ENCODE data around the gene CPA1. TPM values are rescaled to one million over a fixed set of nuclear protein-coding genes. Genes with fewer than 3 reads are reported as not detected.

The CPA1 gene
- total RNA-seq, 1 donor from 2014 or later, result not detected

- Mint-ChIP-seq H3K4me3 (ENCODE audit: low read depth) (no peak overlapping the region), H3K27ac (no peak overlapping the region), H3K9me3 (no peaks in the 10 kb centered on the region), H3K4me1 (ENCODE audit: low read depth) (peaks cover 28% of the 10 kb centered on the region), H3K27me3 (ENCODE audit: low read depth) (no peaks in the 10 kb centered on the region), H3K36me3 (ENCODE audit: low read depth) (peaks cover 33% of the 10 kb centered on the region)
- intact Hi-C loops (cut with micrococcal nuclease), result no loop called here
- no peak for DNase-seq (ENCODE audit: low spot score)
Measured at GRCh38 chr7:130397051-130397757, 16.9 kb downstream of the CPA1 start.

DNA sequence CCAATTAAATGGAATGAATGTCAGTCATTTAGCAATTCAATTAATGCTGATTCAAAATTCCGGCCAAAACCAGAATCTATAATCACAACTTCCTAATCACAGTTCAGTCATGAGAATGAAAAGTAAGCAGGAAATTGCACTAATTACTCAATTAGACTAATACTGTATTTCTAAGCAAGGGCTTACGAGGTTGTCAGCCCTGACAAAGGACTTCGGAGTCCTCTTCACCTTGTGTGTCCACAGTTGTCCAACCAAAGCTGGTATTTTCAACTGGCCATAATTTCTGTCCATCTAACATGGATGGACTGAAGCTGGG is 17.4 kb downstream of the CPA1 start:
- H3K9me3 Mint-ChIP-seq, result no peaks in the 10 kb centered on the region
- intact Hi-C loops (cut with micrococcal nuclease), result no loop called here
- H3K4me1 Mint-ChIP-seq (ENCODE audit: low read depth), result peaks cover 31% of the 10 kb centered on the region
- H3K4me3 Mint-ChIP-seq (ENCODE audit: low read depth), result no peak overlapping the region
- H3K27ac Mint-ChIP-seq, result no peak overlapping the region
- DNase-seq (ENCODE audit: low spot score), result no peak
- no peaks in the 10 kb centered on the region for H3K27me3 Mint-ChIP-seq (ENCODE audit: low read depth)
- H3K36me3 Mint-ChIP-seq (ENCODE audit: low read depth), result peaks cover 38% of the 10 kb centered on the region

GRCh38 chr7:130398526-130399090 is 18.3 kb downstream of the CPA1 start:
- Mint-ChIP-seq H3K4me1 (ENCODE audit: low read depth) (peaks cover 27% of the 10 kb centered on the region), H3K4me3 (ENCODE audit: low read depth) (no peak overlapping the region), H3K27me3 (ENCODE audit: low read depth) (no peaks in the 10 kb centered on the region), H3K9me3 (no peaks in the 10 kb centered on the region), H3K36me3 (ENCODE audit: low read depth) (peaks cover 41% of the 10 kb centered on the region), H3K27ac (no peak overlapping the region)
- intact Hi-C loops (cut with micrococcal nuclease), result no loop called here
- DNase-seq (ENCODE audit: low spot score), result no peak

- intact Hi-C loops (cut with micrococcal nuclease), result no loop called here
- Mint-ChIP-seq H3K9me3 (no peaks in the 10 kb centered on the region), H3K27me3 (ENCODE audit: low read depth) (no peaks in the 10 kb centered on the region), H3K4me3 (ENCODE audit: low read depth) (no peak overlapping the region), H3K27ac (no peak overlapping the region), H3K36me3 (ENCODE audit: low read depth) (peaks cover 36% of the 10 kb centered on the region), H3K4me1 (ENCODE audit: low read depth) (peaks cover 13% of the 10 kb centered on the region)
- DNase-seq (ENCODE audit: low spot score), result no peak
Measured at GRCh38 chr7:130400120-130400572, 19.9 kb downstream of the CPA1 start.

GRCh38 chr7:130401101-130401500 is 20.8 kb downstream of the CPA1 start:
- no peaks in the 10 kb centered on the region for H3K9me3 Mint-ChIP-seq
- no peaks in the 10 kb centered on the region for H3K27me3 Mint-ChIP-seq (ENCODE audit: low read depth)
- intact Hi-C loops (cut with micrococcal nuclease), result no loop called here
- H3K4me1 Mint-ChIP-seq (ENCODE audit: low read depth), result peaks cover 8% of the 10 kb centered on the region
- no peak overlapping the region for H3K4me3 Mint-ChIP-seq (ENCODE audit: low read depth)
- no peak overlapping the region for H3K27ac Mint-ChIP-seq
- no peak for DNase-seq (ENCODE audit: low spot score)
- peaks cover 36% of the 10 kb centered on the region for H3K36me3 Mint-ChIP-seq (ENCODE audit: low read depth)

DNA sequence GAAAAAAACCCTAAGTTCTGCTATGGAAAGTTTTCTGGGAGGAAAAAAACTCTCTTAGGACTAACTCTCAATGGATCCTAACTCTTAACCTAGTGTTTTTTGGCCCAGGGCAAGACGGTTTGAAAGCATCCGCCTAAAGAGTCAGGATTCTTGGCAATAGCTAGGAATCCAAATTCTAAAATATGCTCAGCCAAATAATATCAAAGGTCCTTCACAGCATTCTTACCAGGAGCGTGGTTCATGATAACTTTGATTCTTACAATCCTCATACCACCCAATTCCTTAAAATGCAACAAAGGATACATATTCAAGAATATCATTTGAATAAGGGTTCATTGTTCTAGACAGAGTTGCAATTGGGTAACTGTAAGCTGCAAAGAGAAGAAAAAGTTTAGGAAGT is 21.3 kb downstream of the CPA1 start:
- H3K36me3 Mint-ChIP-seq (ENCODE audit: low read depth), result peaks cover 34% of the 10 kb centered on the region
- H3K27ac Mint-ChIP-seq, result no peak overlapping the region
- no peak for DNase-seq (ENCODE audit: low spot score)
- no peaks in the 10 kb centered on the region for H3K27me3 Mint-ChIP-seq (ENCODE audit: low read depth)
- intact Hi-C loops (cut with micrococcal nuclease), result no loop called here
- peaks cover 8% of the 10 kb centered on the region for H3K4me1 Mint-ChIP-seq (ENCODE audit: low read depth)
- no peak overlapping the region for H3K4me3 Mint-ChIP-seq (ENCODE audit: low read depth)
- H3K9me3 Mint-ChIP-seq, result no peaks in the 10 kb centered on the region

DNA sequence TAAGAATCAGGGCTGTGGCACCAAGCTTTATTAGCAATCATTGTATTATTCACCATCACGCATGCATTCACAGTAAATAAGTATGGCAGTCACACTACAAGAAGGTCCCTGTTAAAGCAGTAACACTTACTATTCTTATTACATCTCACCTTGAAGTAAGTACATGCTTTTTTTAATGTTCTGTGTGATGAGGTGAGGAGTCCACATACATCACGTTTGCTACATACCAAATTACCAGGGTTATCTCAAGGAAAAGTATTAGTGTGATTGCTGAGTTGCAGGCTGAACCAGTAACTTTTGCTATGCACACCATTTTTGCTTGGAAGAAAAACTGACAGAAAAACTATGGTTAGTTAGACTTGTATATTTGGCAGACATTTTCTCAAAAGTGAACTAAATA is 24.7 kb downstream of the CPA1 start:
- DNase-seq (ENCODE audit: low spot score), result no peak
- Mint-ChIP-seq H3K4me3 (ENCODE audit: low read depth) (no peak overlapping the region), H3K27me3 (ENCODE audit: low read depth) (no peaks in the 10 kb centered on the region), H3K27ac (no peak overlapping the region), H3K36me3 (ENCODE audit: low read depth) (peaks cover 21% of the 10 kb centered on the region), H3K4me1 (ENCODE audit: low read depth) (peaks cover 10% of the 10 kb centered on the region), H3K9me3 (no peaks in the 10 kb centered on the region)
- intact Hi-C loops (cut with micrococcal nuclease), result no loop called here

- H3K36me3 Mint-ChIP-seq (ENCODE audit: low read depth), result peaks cover 26% of the 10 kb centered on the region
- no peak overlapping the region for H3K4me3 Mint-ChIP-seq (ENCODE audit: low read depth)
- peaks cover 12% of the 10 kb centered on the region for H3K4me1 Mint-ChIP-seq (ENCODE audit: low read depth)
- no peak overlapping the region for H3K27ac Mint-ChIP-seq
- no peaks in the 10 kb centered on the region for H3K9me3 Mint-ChIP-seq
- H3K27me3 Mint-ChIP-seq (ENCODE audit: low read depth), result no peaks in the 10 kb centered on the region
- no peak for DNase-seq (ENCODE audit: low spot score)
- intact Hi-C loops (cut with micrococcal nuclease), result no loop called here
Measured at GRCh38 chr7:130409067-130409711, 28.9 kb downstream of the CPA1 start.

- Mint-ChIP-seq H3K4me1 (ENCODE audit: low read depth) (peaks cover 13% of the 10 kb centered on the region), H3K27ac (no peak overlapping the region), H3K9me3 (no peaks in the 10 kb centered on the region), H3K27me3 (ENCODE audit: low read depth) (no peaks in the 10 kb centered on the region), H3K36me3 (ENCODE audit: low read depth) (peaks cover 26% of the 10 kb centered on the region), H3K4me3 (ENCODE audit: low read depth) (no peak overlapping the region)
- intact Hi-C loops (cut with micrococcal nuclease), result loop anchor here (10.0 kb wide), 1 partner anchor 335 kb away; the partner anchor contains the start of gene KLHDC10
- DNase-seq (ENCODE audit: low spot score), result no peak
Measured at GRCh38 chr7:130409712-130410072, 29.4 kb downstream of the CPA1 start.

- Mint-ChIP-seq H3K9me3 (no peaks in the 10 kb centered on the region), H3K36me3 (ENCODE audit: low read depth) (peaks cover 31% of the 10 kb centered on the region), H3K27ac (no peak overlapping the region), H3K27me3 (ENCODE audit: low read depth) (no peaks in the 10 kb centered on the region), H3K4me3 (ENCODE audit: low read depth) (no peak overlapping the region), H3K4me1 (ENCODE audit: low read depth) (peaks cover 22% of the 10 kb centered on the region)
- DNase-seq (ENCODE audit: low spot score), result no peak
- intact Hi-C loops (cut with micrococcal nuclease), result loop anchor here (10.0 kb wide), 1 partner anchor 336 kb away; the partner anchor contains the start of gene KLHDC10
Measured at GRCh38 chr7:130410868-130411541, 30.7 kb downstream of the CPA1 start.

DNA sequence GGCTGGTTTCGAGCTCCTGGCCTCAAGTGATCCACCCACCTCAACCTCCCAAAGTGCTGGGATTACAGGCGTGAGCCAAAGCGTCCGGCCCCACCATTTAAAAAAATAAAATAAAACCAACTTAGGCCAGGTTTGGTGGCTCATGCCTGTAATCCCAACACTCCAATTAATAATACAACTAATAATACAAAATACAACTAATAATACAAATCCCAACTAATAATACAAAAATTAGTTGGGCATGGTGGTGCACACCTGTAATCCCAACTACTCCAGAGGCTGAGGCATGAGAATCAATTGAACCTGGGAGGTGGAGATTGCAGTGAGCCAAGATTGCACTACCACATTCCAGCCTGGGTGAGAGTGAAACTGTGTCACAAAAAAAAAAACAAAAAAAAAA is 32.9 kb downstream of the CPA1 start:
- Mint-ChIP-seq H3K4me1 (ENCODE audit: low read depth) (peaks cover 44% of the 10 kb centered on the region), H3K4me3 (ENCODE audit: low read depth) (no peak overlapping the region), H3K9me3 (no peaks in the 10 kb centered on the region), H3K36me3 (ENCODE audit: low read depth) (peaks cover 31% of the 10 kb centered on the region), H3K27ac (no peak overlapping the region), H3K27me3 (ENCODE audit: low read depth) (no peaks in the 10 kb centered on the region)
- intact Hi-C loops (cut with micrococcal nuclease), result loop anchor here (10.0 kb wide), 1 partner anchor 338 kb away; the partner anchor contains the start of gene KLHDC10
- DNase-seq (ENCODE audit: low spot score), result no peak

- no peak overlapping the region for H3K4me3 Mint-ChIP-seq (ENCODE audit: low read depth)
Measured at GRCh38 chr7:130415006-130415405, 34.7 kb downstream of the CPA1 start.

More at GRCh38 chr7:130415006-130415405, 34.7 kb downstream of the CPA1 start:
- intact Hi-C loops (cut with micrococcal nuclease), result loop anchor here (5.0 to 10.0 kb wide), 3 partner anchors 53 to 340 kb away; partner anchors contain the start of gene KLHDC10
- no peak overlapping the region for H3K27ac Mint-ChIP-seq
- DNase-seq (ENCODE audit: low spot score), result no peak
- no peaks in the 10 kb centered on the region for H3K9me3 Mint-ChIP-seq
- H3K36me3 Mint-ChIP-seq (ENCODE audit: low read depth), result peaks cover 31% of the 10 kb centered on the region
- H3K4me1 Mint-ChIP-seq (ENCODE audit: low read depth), result peaks cover 54% of the 10 kb centered on the region
- no peaks in the 10 kb centered on the region for H3K27me3 Mint-ChIP-seq (ENCODE audit: low read depth)

Data from activated T-helper 2 cell treated with anti-CD3 and anti-CD28 coated beads, Interferon-gamma antibody, Interleukin-2, Interleukin-4, amounts not matched to agents 10 μg/mL and 5 μg/mL and 100 μg/mL, durations not matched to agents 14 hours and 24 hours and 36 hours (primary cell).